HEK293 (cell line): ENCODE results near the gene MTURN.

Source experiments
- CTCF ChIA-PET: fragments of 350-600 bp; formaldehyde crosslinking; extraction: SDS; loops from one replicate; lab custom pipeline; 2021; ENCODE audit warnings: antibody characterized with exemption; lab: Yijun Ruan, JAX
- POLR2A ChIA-PET: fragments of 300-600 bp; formaldehyde crosslinking; extraction: SDS; loops from one replicate; lab custom pipeline; 2020; ENCODE audit warnings: antibody characterized with exemption, inconsistent platforms; lab: Yijun Ruan, JAX
- H3K27ac ChIP-seq: fragments of 200-500 bp; sonication (Bioruptor generic); 2 replicates; pipeline ENCODE4 v1.5.1; 2014; ENCODE audit warnings: low read depth, low read length, control low read depth, inconsistent platforms; ENCODE audit errors: extremely low read depth
- H3K36me3 ChIP-seq, 2 experiments: fragments of 200-500 bp in 1 of 2; sonication (Bioruptor generic) in 1 of 2; 1 replicate in 1 of 2; 2 replicates in 1 of 2; pipeline ENCODE4 v1.5.1; 2014 to 2017; ENCODE audit warnings: inconsistent platforms in 2 of 2, low read length in 2 of 2; ENCODE audit not compliant: control insufficient read depth in 2 of 2, insufficient read depth in 1 of 2
- H3K4me1 ChIP-seq: fragments of 200-500 bp; sonication (Bioruptor generic); 2 replicates; pipeline ENCODE4 v1.5.1; 2014; ENCODE audit warnings: mild to moderate bottlenecking, low read length, inconsistent platforms; ENCODE audit not compliant: control insufficient read depth, insufficient read depth
- H3K4me3 ChIP-seq: 2 replicates; pipeline ENCODE4 v1.5.1; 2011; ENCODE audit warnings: low read depth, mild to moderate bottlenecking, control low read depth, low read length, moderate library complexity
- H3K9me3 ChIP-seq: fragments of 200-500 bp; sonication (Bioruptor generic); 2 replicates; pipeline ENCODE4 v1.5.1; 2014; ENCODE audit warnings: low read depth, low read length, inconsistent platforms; ENCODE audit not compliant: control insufficient read depth, insufficient read depth
- OSR2 ChIP-seq: fragments of 450-650 bp; formaldehyde crosslinking; IDR thresholded peaks from 2 replicates; pipeline ENCODE4 v1.5.1; 2016; ENCODE audit warnings: missing biosample characterization, missing genetic modification characterization
- SP2 ChIP-seq: fragments of 450-650 bp; formaldehyde crosslinking; IDR thresholded peaks from 2 replicates; pipeline ENCODE4 v1.5.1; 2016; ENCODE audit warnings: missing biosample characterization, missing genetic modification characterization
- ZNF140 ChIP-seq: fragments of 450-650 bp; formaldehyde crosslinking; IDR thresholded peaks from 2 replicates; pipeline ENCODE4 v1.5.1; 2016; ENCODE audit warnings: missing biosample characterization, missing genetic modification characterization
- ZNF2 ChIP-seq: fragments of 450-650 bp; formaldehyde crosslinking; IDR thresholded peaks from 2 replicates; pipeline ENCODE4 v1.5.1; 2016; ENCODE audit warnings: missing biosample characterization, missing genetic modification characterization
- ZNF266 ChIP-seq: fragments of 450-650 bp; formaldehyde crosslinking; IDR thresholded peaks from 2 replicates; pipeline ENCODE4 v1.5.1; 2016; ENCODE audit warnings: missing biosample characterization, missing genetic modification characterization, low read depth
- ZNF354C ChIP-seq: fragments of 450-650 bp; formaldehyde crosslinking; IDR thresholded peaks from 2 replicates; pipeline ENCODE4 v1.5.1; 2016; ENCODE audit warnings: missing biosample characterization, missing genetic modification characterization, low read depth, borderline replicate concordance
- ZNF37A ChIP-seq: fragments of 450-650 bp; IDR thresholded peaks from 2 replicates; pipeline ENCODE4 v1.5.1; 2018; ENCODE audit warnings: missing biosample characterization, missing genetic modification characterization
- ZNF510 ChIP-seq: fragments of 450-650 bp; formaldehyde crosslinking; IDR thresholded peaks from 2 replicates; pipeline ENCODE4 v1.5.1; 2018; ENCODE audit warnings: mild to moderate bottlenecking, missing genetic modification characterization, missing biosample characterization; ENCODE audit not compliant: insufficient replicate concordance
- ZNF585B ChIP-seq: fragments of 450-650 bp; formaldehyde crosslinking; IDR thresholded peaks from 2 replicates; pipeline ENCODE4 v1.5.1; 2016; ENCODE audit warnings: missing biosample characterization, missing genetic modification characterization
- ZNF747 ChIP-seq: fragments of 450-650 bp; formaldehyde crosslinking; IDR thresholded peaks from 2 replicates; pipeline ENCODE4 v1.5.1; 2016; ENCODE audit warnings: missing biosample characterization, missing genetic modification characterization
- TF ChIP-seq, protein P1 (sequence below): fragments of 450-650 bp; formaldehyde crosslinking; conservative IDR thresholded peaks from 2 replicates; pipeline ENCODE4 v1.5.1; 2016; ENCODE audit warnings: low read depth, missing biosample characterization, missing genetic modification characterization
- TF ChIP-seq, protein P2 (sequence below): fragments of 450-650 bp; formaldehyde crosslinking; IDR thresholded peaks from 2 replicates; pipeline ENCODE4 v1.5.1; 2016; ENCODE audit warnings: missing biosample characterization, missing genetic modification characterization
- TF ChIP-seq, protein P3 (sequence below): fragments of 450-650 bp; formaldehyde crosslinking; IDR thresholded peaks from 2 replicates; pipeline ENCODE4 v1.5.1; 2016; ENCODE audit warnings: missing biosample characterization, missing genetic modification characterization, borderline replicate concordance
- TF ChIP-seq, protein P4 (sequence below): fragments of 450-650 bp; formaldehyde crosslinking; IDR thresholded peaks from 2 replicates; pipeline ENCODE4 v1.5.1; 2016; ENCODE audit warnings: missing biosample characterization, missing genetic modification characterization, low read depth
- TF ChIP-seq, protein P5 (sequence below): fragments of 450-650 bp; formaldehyde crosslinking; IDR thresholded peaks from 2 replicates; pipeline ENCODE4 v1.5.1; 2016; ENCODE audit warnings: missing biosample characterization, missing genetic modification characterization, borderline replicate concordance
- TF ChIP-seq, protein P6 (sequence below): fragments of 450-650 bp; formaldehyde crosslinking; IDR thresholded peaks from 2 replicates; pipeline ENCODE4 v1.5.1; 2016; ENCODE audit warnings: missing biosample characterization, missing genetic modification characterization
- TF ChIP-seq, protein P7 (sequence below): IDR thresholded peaks from 2 replicates; pipeline ENCODE4 v1.6.1; 2011; ENCODE audit warnings: mild to moderate bottlenecking, low read depth, low read length, borderline replicate concordance
- TF ChIP-seq, protein P8 (sequence below): fragments of 450-650 bp; formaldehyde crosslinking; IDR thresholded peaks from 2 replicates; pipeline ENCODE4 v1.5.1; 2016; ENCODE audit warnings: missing biosample characterization, missing genetic modification characterization

The MTURN gene

DNA sequence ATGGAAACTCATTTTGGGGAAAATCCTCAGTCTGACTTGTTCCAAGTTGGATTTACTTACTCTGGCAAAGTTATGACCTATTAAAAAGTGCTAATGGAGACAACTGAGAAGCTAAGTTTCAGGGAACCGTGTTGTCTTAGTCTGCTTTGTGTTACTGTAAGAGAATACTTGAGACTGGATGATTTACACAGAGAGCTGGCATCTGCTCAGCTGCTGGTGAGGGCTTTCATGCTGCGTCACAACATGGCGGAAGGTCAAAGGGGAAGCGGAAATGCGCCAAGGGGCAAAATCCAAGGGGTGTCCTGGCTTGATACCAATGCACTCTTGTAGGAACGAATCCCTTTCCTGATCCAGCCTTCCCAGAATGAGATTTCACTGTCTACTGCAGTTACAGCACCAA, 46.4 kb downstream of the MTURN start:
- H3K27ac ChIP-seq: no peak overlapping the region
- no peaks in the 10 kb centered on the region for H3K36me3 ChIP-seq
- ChIA-PET POLR2A (no interaction called here), CTCF (interaction anchor here (2.4 kb wide), 1 partner anchor 17 kb away, joined by 13 read pairs; no protein-coding TSS in a partner anchor)
- H3K4me1 ChIP-seq: no peaks in the 10 kb centered on the region
- TF ChIP-seq SP2 (tag by site-specific recombination) (no peak), OSR2 (tag by site-specific recombination) (no peak), ZNF37A (tag by site-specific recombination) (no peak), ZNF510 (no peak), ZNF585B (tag by site-specific recombination) (no peak), ZNF354C (tag by site-specific recombination) (no peak), ZNF140 (tag by site-specific recombination) (no peak), ZNF266 (no peak), ZNF747 (tag by site-specific recombination) (no peak), ZNF2 (tag by site-specific recombination) (no peak)
- TF ChIP-seq, protein P1, sequence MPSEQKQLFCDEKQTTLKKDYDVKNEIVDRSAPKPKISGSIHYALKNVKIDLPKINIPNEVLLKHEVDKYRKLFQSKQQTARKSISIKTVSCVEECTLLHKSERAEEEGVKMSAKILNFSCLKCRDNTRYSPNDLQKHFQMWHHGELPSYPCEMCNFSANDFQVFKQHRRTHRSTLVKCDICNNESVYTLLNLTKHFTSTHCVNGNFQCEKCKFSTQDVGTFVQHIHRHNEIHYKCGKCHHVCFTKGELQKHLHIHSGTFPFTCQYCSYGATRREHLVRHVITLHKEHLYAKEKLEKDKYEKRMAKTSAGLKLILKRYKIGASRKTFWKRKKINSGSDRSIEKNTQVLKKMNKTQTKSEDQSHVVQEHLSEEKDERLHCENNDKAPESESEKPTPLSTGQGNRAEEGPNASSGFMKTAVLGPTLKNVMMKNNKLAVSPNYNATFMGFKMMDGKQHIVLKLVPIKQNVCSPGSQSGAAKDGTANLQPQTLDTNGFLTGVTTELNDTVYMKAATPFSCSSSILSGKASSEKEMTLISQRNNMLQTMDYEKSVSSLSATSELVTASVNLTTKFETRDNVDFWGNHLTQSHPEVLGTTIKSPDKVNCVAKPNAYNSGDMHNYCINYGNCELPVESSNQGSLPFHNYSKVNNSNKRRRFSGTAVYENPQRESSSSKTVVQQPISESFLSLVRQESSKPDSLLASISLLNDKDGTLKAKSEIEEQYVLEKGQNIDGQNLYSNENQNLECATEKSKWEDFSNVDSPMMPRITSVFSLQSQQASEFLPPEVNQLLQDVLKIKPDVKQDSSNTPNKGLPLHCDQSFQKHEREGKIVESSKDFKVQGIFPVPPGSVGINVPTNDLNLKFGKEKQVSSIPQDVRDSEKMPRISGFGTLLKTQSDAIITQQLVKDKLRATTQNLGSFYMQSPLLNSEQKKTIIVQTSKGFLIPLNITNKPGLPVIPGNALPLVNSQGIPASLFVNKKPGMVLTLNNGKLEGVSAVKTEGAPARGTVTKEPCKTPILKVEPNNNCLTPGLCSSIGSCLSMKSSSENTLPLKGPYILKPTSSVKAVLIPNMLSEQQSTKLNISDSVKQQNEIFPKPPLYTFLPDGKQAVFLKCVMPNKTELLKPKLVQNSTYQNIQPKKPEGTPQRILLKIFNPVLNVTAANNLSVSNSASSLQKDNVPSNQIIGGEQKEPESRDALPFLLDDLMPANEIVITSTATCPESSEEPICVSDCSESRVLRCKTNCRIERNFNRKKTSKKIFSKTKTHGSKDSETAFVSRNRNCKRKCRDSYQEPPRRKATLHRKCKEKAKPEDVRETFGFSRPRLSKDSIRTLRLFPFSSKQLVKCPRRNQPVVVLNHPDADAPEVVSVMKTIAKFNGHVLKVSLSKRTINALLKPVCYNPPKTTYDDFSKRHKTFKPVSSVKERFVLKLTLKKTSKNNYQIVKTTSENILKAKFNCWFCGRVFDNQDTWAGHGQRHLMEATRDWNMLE (tag by site-specific recombination): no peak
- TF ChIP-seq, protein P2, sequence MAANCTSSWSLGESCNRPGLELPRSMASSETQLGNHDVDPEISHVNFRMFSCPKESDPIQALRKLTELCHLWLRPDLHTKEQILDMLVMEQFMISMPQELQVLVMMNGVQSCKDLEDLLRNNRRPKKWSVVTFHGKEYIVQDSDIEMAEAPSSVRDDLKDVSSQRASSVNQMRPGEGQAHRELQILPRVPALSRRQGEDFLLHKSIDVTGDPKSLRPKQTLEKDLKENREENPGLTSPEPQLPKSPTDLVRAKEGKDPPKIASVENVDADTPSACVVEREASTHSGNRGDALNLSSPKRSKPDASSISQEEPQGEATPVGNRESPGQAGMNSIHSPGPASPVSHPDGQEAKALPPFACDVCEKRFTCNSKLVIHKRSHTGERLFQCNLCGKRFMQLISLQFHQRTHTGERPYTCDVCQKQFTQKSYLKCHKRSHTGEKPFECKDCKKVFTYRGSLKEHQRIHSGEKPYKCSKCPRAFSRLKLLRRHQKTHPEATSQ (tag by site-specific recombination): no peak
- TF ChIP-seq, protein P3, sequence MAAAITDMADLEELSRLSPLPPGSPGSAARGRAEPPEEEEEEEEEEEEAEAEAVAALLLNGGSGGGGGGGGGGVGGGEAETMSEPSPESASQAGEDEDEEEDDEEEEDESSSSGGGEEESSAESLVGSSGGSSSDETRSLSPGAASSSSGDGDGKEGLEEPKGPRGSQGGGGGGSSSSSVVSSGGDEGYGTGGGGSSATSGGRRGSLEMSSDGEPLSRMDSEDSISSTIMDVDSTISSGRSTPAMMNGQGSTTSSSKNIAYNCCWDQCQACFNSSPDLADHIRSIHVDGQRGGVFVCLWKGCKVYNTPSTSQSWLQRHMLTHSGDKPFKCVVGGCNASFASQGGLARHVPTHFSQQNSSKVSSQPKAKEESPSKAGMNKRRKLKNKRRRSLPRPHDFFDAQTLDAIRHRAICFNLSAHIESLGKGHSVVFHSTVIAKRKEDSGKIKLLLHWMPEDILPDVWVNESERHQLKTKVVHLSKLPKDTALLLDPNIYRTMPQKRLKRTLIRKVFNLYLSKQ (tag by site-specific recombination): no peak
- TF ChIP-seq, protein P4, sequence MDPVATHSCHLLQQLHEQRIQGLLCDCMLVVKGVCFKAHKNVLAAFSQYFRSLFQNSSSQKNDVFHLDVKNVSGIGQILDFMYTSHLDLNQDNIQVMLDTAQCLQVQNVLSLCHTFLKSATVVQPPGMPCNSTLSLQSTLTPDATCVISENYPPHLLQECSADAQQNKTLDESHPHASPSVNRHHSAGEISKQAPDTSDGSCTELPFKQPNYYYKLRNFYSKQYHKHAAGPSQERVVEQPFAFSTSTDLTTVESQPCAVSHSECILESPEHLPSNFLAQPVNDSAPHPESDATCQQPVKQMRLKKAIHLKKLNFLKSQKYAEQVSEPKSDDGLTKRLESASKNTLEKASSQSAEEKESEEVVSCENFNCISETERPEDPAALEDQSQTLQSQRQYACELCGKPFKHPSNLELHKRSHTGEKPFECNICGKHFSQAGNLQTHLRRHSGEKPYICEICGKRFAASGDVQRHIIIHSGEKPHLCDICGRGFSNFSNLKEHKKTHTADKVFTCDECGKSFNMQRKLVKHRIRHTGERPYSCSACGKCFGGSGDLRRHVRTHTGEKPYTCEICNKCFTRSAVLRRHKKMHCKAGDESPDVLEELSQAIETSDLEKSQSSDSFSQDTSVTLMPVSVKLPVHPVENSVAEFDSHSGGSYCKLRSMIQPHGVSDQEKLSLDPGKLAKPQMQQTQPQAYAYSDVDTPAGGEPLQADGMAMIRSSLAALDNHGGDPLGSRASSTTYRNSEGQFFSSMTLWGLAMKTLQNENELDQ (tag by site-specific recombination): no peak
- TF ChIP-seq, protein P5, sequence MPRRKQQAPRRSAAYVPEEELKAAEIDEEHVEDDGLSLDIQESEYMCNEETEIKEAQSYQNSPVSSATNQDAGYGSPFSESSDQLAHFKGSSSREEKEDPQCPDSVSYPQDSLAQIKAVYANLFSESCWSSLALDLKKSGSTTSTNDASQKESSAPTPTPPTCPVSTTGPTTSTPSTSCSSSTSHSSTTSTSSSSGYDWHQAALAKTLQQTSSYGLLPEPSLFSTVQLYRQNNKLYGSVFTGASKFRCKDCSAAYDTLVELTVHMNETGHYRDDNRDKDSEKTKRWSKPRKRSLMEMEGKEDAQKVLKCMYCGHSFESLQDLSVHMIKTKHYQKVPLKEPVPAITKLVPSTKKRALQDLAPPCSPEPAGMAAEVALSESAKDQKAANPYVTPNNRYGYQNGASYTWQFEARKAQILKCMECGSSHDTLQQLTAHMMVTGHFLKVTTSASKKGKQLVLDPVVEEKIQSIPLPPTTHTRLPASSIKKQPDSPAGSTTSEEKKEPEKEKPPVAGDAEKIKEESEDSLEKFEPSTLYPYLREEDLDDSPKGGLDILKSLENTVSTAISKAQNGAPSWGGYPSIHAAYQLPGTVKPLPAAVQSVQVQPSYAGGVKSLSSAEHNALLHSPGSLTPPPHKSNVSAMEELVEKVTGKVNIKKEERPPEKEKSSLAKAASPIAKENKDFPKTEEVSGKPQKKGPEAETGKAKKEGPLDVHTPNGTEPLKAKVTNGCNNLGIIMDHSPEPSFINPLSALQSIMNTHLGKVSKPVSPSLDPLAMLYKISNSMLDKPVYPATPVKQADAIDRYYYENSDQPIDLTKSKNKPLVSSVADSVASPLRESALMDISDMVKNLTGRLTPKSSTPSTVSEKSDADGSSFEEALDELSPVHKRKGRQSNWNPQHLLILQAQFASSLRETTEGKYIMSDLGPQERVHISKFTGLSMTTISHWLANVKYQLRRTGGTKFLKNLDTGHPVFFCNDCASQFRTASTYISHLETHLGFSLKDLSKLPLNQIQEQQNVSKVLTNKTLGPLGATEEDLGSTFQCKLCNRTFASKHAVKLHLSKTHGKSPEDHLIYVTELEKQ: no peak
- TF ChIP-seq, protein P6, sequence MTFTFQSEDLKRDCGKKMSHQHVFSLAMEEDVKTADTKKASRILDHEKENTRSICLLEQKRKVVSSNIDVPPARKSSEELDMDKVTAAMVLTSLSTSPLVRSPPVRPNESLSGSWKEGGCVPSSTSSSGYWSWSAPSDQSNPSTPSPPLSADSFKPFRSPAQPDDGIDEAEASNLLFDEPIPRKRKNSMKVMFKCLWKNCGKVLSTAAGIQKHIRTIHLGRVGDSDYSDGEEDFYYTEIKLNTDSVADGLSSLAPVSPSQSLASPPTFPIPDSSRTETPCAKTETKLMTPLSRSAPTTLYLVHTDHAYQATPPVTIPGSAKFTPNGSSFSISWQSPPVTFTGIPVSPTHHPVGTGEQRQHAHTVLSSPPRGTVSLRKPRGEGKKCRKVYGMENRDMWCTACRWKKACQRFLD: no peak
- TF ChIP-seq, protein P7, sequence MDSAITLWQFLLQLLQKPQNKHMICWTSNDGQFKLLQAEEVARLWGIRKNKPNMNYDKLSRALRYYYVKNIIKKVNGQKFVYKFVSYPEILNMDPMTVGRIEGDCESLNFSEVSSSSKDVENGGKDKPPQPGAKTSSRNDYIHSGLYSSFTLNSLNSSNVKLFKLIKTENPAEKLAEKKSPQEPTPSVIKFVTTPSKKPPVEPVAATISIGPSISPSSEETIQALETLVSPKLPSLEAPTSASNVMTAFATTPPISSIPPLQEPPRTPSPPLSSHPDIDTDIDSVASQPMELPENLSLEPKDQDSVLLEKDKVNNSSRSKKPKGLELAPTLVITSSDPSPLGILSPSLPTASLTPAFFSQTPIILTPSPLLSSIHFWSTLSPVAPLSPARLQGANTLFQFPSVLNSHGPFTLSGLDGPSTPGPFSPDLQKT: no peak
- TF ChIP-seq, protein P8, sequence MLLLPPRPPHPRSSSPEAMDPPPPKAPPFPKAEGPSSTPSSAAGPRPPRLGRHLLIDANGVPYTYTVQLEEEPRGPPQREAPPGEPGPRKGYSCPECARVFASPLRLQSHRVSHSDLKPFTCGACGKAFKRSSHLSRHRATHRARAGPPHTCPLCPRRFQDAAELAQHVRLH: no peak
- no peak overlapping the region for H3K4me3 ChIP-seq
- H3K9me3 ChIP-seq: no peaks in the 10 kb centered on the region
